Liver (tissue), 9 donors: ENCODE data around the gene IPPK. TPM values are rescaled to one million over a fixed set of nuclear protein-coding genes. Genes with fewer than 3 reads are reported as not detected.

Source experiments
- DNase-seq: peaks from one replicate; pipeline ENCODE4 v3.0.0-alpha.2; 2017; ENCODE audit warnings: low spot score
- H3K27ac ChIP-seq, 2 donors: one replicate each; pipeline ENCODE4 v1.7.0; 2013; ENCODE audit warnings: inconsistent platforms in 2 of 2, low read length in 2 of 2, control low read depth in 1 of 2, low read depth in 1 of 2, mild to moderate bottlenecking in 1 of 2
- H3K27me3 ChIP-seq, 4 donors: one replicate each; pipeline versions ENCODE4 v1.6.1 to v1.7.0; 2013; ENCODE audit warnings: low read length in 3 of 4, inconsistent platforms in 1 of 4, mild to moderate bottlenecking in 1 of 4, moderate library complexity in 1 of 4; ENCODE audit not compliant: control insufficient read depth in 4 of 4, insufficient read depth in 4 of 4
- H3K36me3 ChIP-seq, 4 donors: one replicate each; pipeline versions ENCODE4 v1.6.1 to v1.7.0; 2013; ENCODE audit warnings: low read length in 3 of 4, mild to moderate bottlenecking in 3 of 4, low read depth in 1 of 4, moderate library complexity in 1 of 4; ENCODE audit not compliant: control insufficient read depth in 4 of 4, insufficient read depth in 3 of 4
- H3K4me1 ChIP-seq, 4 donors: one replicate each; pipeline versions ENCODE4 v1.6.1 to v1.7.0; 2013; ENCODE audit warnings: low read length in 3 of 4, mild to moderate bottlenecking in 3 of 4, moderate library complexity in 1 of 4; ENCODE audit not compliant: control insufficient read depth in 4 of 4, insufficient read depth in 4 of 4
- H3K4me3 ChIP-seq, 3 donors: one replicate each; pipeline versions ENCODE4 v1.6.1 to v1.7.0; 2013; ENCODE audit warnings: low read length in 3 of 3, control low read depth in 1 of 3, low read depth in 1 of 3, mild to moderate bottlenecking in 1 of 3
- H3K9ac ChIP-seq, 2 donors: one replicate each; pipeline ENCODE4 v1.7.0; 2013; ENCODE audit warnings: low read length in 2 of 2, mild to moderate bottlenecking in 2 of 2, moderate library complexity in 2 of 2, control low read depth in 1 of 2, low read depth in 1 of 2
- H3K9me3 ChIP-seq, 4 donors: one replicate each; pipeline versions ENCODE4 v1.6.1 to v1.7.0; 2013; ENCODE audit warnings: low read length in 3 of 4; ENCODE audit not compliant: control insufficient read depth in 4 of 4
- CTCF ChIP-seq: fragments of 150-350 bp; IDR thresholded peaks from 2 replicates; pipeline ENCODE4 v1.5.1; 2017; ENCODE audit warnings: improper control_type of control experiment, low read depth, low read length; ENCODE audit not compliant: missing input control
- EGR1 ChIP-seq, 2 donors: IDR thresholded peaks; 2 replicates each; pipeline ENCODE4 v1.6.1; 2016 to 2018; ENCODE audit warnings: antibody characterized with exemption in 2 of 2, low read depth in 2 of 2
- FOXA1 ChIP-seq: IDR thresholded peaks from 2 replicates; pipeline ENCODE4 v1.6.1; 2016; ENCODE audit warnings: antibody characterized with exemption
- FOXA2 ChIP-seq: IDR thresholded peaks from 2 replicates; pipeline ENCODE4 v1.6.1; 2016; ENCODE audit warnings: antibody characterized with exemption
- GABPA ChIP-seq, 2 donors: IDR thresholded peaks in 1 of 2; conservative IDR thresholded peaks in 1 of 2; 2 replicates each; pipeline ENCODE4 v1.6.1; 2016; ENCODE audit warnings: antibody characterized with exemption in 2 of 2, mild to moderate bottlenecking in 1 of 2, moderate library complexity in 1 of 2
- HNF4A ChIP-seq, 2 donors: conservative IDR thresholded peaks; 2 replicates each; pipeline ENCODE4 v1.6.1; 2016; ENCODE audit warnings: antibody characterized with exemption in 2 of 2, mild to moderate bottlenecking in 2 of 2
- HNF4G ChIP-seq: IDR thresholded peaks from 2 replicates; pipeline ENCODE4 v1.6.1; 2016; ENCODE audit warnings: antibody characterized with exemption
- JUND ChIP-seq, 2 donors: IDR thresholded peaks; 2 replicates each; pipeline ENCODE4 v1.6.1; 2016; ENCODE audit warnings: antibody characterized with exemption in 2 of 2
- NR2F2 ChIP-seq: IDR thresholded peaks from 2 replicates; pipeline ENCODE4 v1.6.1; 2016; ENCODE audit warnings: antibody characterized with exemption
- RAD21 ChIP-seq, 2 donors: IDR thresholded peaks; 2 replicates each; pipeline ENCODE4 v1.6.1; 2016; ENCODE audit warnings: antibody characterized with exemption in 2 of 2, mild to moderate bottlenecking in 2 of 2
- REST ChIP-seq: IDR thresholded peaks from 2 replicates; pipeline ENCODE4 v1.6.1; 2016; ENCODE audit warnings: antibody characterized with exemption, mild to moderate bottlenecking
- RXRA ChIP-seq, 2 donors: IDR thresholded peaks; 2 replicates each; pipeline ENCODE4 v1.6.1; 2017 to 2018; ENCODE audit warnings: antibody characterized with exemption in 2 of 2, mild to moderate bottlenecking in 1 of 2
- SP1 ChIP-seq: IDR thresholded peaks from 2 replicates; pipeline ENCODE4 v1.6.1; 2018; ENCODE audit warnings: antibody characterized with exemption, mild to moderate bottlenecking
- YY1 ChIP-seq: IDR thresholded peaks from 2 replicates; pipeline ENCODE4 v1.6.1; 2016; ENCODE audit warnings: antibody characterized with exemption, mild to moderate bottlenecking
- ZBTB33 ChIP-seq: IDR thresholded peaks from 2 replicates; pipeline ENCODE4 v1.6.1; 2016; ENCODE audit warnings: antibody characterized with exemption
- WGBS: extraction: QIAGEN DNeasy Blood & Tissue Kit; methylation state at CpG from one replicate; pipeline ENCODE4 v1.1.7; 2013; 5-methylcytosine and 5-hydroxymethylcytosine counted together
- polyA plus RNA-seq, 2 donors: library from polyadenylated mRNA; stranded (reverse) in 1 of 2; unstranded in 1 of 2; fragments of 200-250 nt in 1 of 2; fragments of >200 nt in 1 of 2; fragmentation: Nextera tagmentation in 1 of 2; extraction: Ambion mirVana in 1 of 2; gene quantifications; one replicate each; pipeline versions ENCODE4 v1.2.1 to v1.2.3, GENCODE V29; 2013 to 2015
- total RNA-seq, 2 donors: library from RNA; depleted of rRNA; stranded (reverse); fragments of >200 nt; gene quantifications; one replicate each; pipeline ENCODE4 v1.2.3, GENCODE V29; 2014
- TF ChIP-seq, protein P1 (sequence below): IDR thresholded peaks from 2 replicates; pipeline ENCODE4 v1.6.1; 2016; ENCODE audit warnings: antibody characterized with exemption
- donor health status: healthy.
- donor health status: healthy.
- donor health status: healthy.
- donor health status: healthy.
- donor health status: healthy.

Gene IPPK
- total and polyA plus RNA-seq, 4 donors, result 2.1 to 5.9 (median 3.6) TPM

DNA sequence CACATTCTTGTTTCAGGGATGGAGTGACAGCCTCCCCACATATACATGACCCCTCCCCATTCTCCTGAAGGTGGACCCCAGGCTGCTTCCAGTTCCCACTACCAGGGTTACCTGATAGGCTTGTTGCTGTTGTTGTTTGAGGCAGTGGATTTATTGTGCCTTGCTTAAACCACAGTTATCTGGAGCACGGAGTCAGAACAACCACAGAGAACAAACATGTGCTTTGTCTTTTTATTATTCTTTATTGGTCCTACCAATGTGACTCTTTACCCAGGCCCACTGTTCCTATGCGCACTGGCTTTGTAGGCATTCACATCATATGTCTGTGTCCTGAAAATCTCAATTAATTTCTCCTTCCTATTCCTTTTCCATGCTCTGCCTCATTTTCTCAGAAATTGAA is 41.2 kb upstream of the IPPK start:
- peaks cover 0 to 4% (median 0%) of the 10 kb centered on the region in 4 donors for H3K4me1 ChIP-seq
- 44% methylated on average over 2 of the region's 2 CpGs for WGBS
- H3K27ac ChIP-seq, result no peak overlapping the region
- no peak for TF ChIP-seq ZBTB33
- no peak for TF ChIP-seq RXRA (IDR thresholded peaks at IDR 0.05)
- no peak for TF ChIP-seq EGR1 (IDR thresholded peaks at IDR 0.05; ENCODE audit: low read depth in 2 of 2)
- TF ChIP-seq HNF4A (conservative IDR thresholded peaks at IDR 0.05), result no peak
- TF ChIP-seq, protein P1, sequence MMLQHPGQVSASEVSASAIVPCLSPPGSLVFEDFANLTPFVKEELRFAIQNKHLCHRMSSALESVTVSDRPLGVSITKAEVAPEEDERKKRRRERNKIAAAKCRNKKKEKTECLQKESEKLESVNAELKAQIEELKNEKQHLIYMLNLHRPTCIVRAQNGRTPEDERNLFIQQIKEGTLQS, result no peak
- TF ChIP-seq JUND (IDR thresholded peaks at IDR 0.05), result no peak
- TF ChIP-seq FOXA1, result no peak
- TF ChIP-seq FOXA2, result no peak
- TF ChIP-seq HNF4G, result no peak
- no peak for TF ChIP-seq NR2F2
- no peak for TF ChIP-seq YY1
- TF ChIP-seq CTCF, result no peak
- TF ChIP-seq RAD21 (IDR thresholded peaks at IDR 0.05), result no peak
- TF ChIP-seq REST, result no peak
- no peak for TF ChIP-seq GABPA (IDR thresholded peaks at IDR 0.05 in 1 of 2, conservative IDR thresholded peaks at IDR 0.05 in 1 of 2)
- H3K27me3 ChIP-seq, result no peaks in the 10 kb centered on the region
- DNase-seq, result no peak
- no peak overlapping the region for H3K4me3 ChIP-seq
- no peak overlapping the region for H3K9ac ChIP-seq
- H3K36me3 ChIP-seq, result peaks cover 0 to 36% (median 22%) of the 10 kb centered on the region in 4 donors
- H3K9me3 ChIP-seq, result no peaks in the 10 kb centered on the region

- H3K36me3 ChIP-seq, result peaks cover 0 to 36% (median 19%) of the 10 kb centered on the region in 4 donors
- TF ChIP-seq RXRA (IDR thresholded peaks at IDR 0.05), result no peak
- TF ChIP-seq GABPA (IDR thresholded peaks at IDR 0.05 in 1 of 2, conservative IDR thresholded peaks at IDR 0.05 in 1 of 2), result no peak
- no peak for TF ChIP-seq JUND (IDR thresholded peaks at IDR 0.05)
- TF ChIP-seq HNF4G, result no peak
- TF ChIP-seq REST, result no peak
- no peak for TF ChIP-seq FOXA1
- TF ChIP-seq SP1, result no peak
- H3K27ac ChIP-seq, result no peak overlapping the region
- no peaks in the 10 kb centered on the region for H3K9me3 ChIP-seq
- no peak overlapping the region for H3K9ac ChIP-seq
- peaks cover 0 to 4% (median 0%) of the 10 kb centered on the region in 4 donors for H3K4me1 ChIP-seq
- no peaks in the 10 kb centered on the region for H3K27me3 ChIP-seq
- no peak for DNase-seq
- H3K4me3 ChIP-seq, result no peak overlapping the region
- WGBS, result 91% methylated on average over 3 of the region's 3 CpGs
These were observed 40.4 kb upstream of the IPPK start for GRCh38 chr9:92710368-92710767.
